Mammary epithelial cell (primary cell): ENCODE measurements around the gene CAPS.

ENCODE experiments used
- EZH2 ChIP-seq: IDR thresholded peaks from 2 replicates; pipeline ENCODE4 v1.6.1; 2012; ENCODE audit warnings: low read length, inconsistent platforms, borderline replicate concordance
- TF ChIP-seq, protein P1 (sequence below), 2 donors: IDR thresholded peaks in 1 of 2; conservative IDR thresholded peaks in 1 of 2; 2 replicates each; pipeline ENCODE4 v1.5.1; 2011 to 2012; ENCODE audit warnings: inconsistent platforms in 2 of 2, low read length in 2 of 2, mild to moderate bottlenecking in 2 of 2, control low read depth in 1 of 2, low read depth in 1 of 2; ENCODE audit not compliant: insufficient read depth in 1 of 2; ENCODE audit errors: extremely low read depth in 1 of 2

DNA sequence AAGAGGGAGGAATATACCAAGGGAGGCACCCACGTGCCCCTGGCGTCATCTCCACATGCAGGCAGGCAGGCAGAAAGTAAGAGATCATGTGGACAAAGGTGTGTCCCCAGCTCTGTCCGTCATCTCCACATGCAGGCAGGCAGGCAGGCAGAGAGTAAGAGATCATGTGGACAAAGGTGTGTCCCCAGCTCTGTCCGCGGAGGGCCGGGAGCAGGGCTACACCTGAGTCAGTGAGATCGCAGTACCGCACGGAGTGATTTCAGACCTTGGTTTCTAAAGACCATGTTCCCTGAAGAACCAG is 22.2 kb downstream of the CAPS start:
- TF ChIP-seq, protein P1, sequence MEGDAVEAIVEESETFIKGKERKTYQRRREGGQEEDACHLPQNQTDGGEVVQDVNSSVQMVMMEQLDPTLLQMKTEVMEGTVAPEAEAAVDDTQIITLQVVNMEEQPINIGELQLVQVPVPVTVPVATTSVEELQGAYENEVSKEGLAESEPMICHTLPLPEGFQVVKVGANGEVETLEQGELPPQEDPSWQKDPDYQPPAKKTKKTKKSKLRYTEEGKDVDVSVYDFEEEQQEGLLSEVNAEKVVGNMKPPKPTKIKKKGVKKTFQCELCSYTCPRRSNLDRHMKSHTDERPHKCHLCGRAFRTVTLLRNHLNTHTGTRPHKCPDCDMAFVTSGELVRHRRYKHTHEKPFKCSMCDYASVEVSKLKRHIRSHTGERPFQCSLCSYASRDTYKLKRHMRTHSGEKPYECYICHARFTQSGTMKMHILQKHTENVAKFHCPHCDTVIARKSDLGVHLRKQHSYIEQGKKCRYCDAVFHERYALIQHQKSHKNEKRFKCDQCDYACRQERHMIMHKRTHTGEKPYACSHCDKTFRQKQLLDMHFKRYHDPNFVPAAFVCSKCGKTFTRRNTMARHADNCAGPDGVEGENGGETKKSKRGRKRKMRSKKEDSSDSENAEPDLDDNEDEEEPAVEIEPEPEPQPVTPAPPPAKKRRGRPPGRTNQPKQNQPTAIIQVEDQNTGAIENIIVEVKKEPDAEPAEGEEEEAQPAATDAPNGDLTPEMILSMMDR (conservative IDR thresholded peaks at IDR 0.05 in 1 of 2, IDR thresholded peaks at IDR 0.05 in 1 of 2; ENCODE audit: extremely low read depth in 1 of 2, insufficient read depth in 1 of 2, low read depth in 1 of 2, low read length in 2 of 2), result no peak
- TF ChIP-seq EZH2, result no peak
